Pancreas (tissue), 10 donors: ENCODE data around the gene NUP214. TPM values are rescaled to one million over a fixed set of nuclear protein-coding genes. Genes with fewer than 3 reads are reported as not detected.

ENCODE experiments used
- ATAC-seq, 4 donors: fragments of 200-7000 bp; cut with Tn5 transposase; one replicate each; pipeline versions ENCODE4 v1.8.0 to v1.9.1; 2020; ENCODE audit warnings: mild to moderate bottlenecking in 4 of 4, moderate library complexity in 4 of 4
- DNase-seq, 6 donors: peaks; one replicate each; pipeline ENCODE4 v3.0.0-alpha.2; 2020
- FAIRE-seq: peaks from 2 replicates; lab custom pipeline; 2012; peaks lifted over from hg19 to GRCh38; lab: Jason Lieb, UNC
- H3K27ac ChIP-seq, 4 donors: fragments of 200-600 bp; sonication (generic); 1 replicate in 3 of 4; 2 replicates in 1 of 4; pipeline versions ENCODE4 v1.5.0 to v1.8.0; 2020
- H3K27me3 ChIP-seq, 4 donors: fragments of 200-600 bp; one replicate each; pipeline ENCODE4 v1.8.0; 2021
- H3K36me3 ChIP-seq, 3 donors: fragments of 200-600 bp; sonication (generic) in 1 of 3; one replicate each; pipeline versions ENCODE4 v1.5.0 to v1.8.0; 2020 to 2021
- H3K4me1 ChIP-seq, 3 donors: fragments of 200-600 bp; one replicate each; pipeline ENCODE4 v1.8.0; 2021
- H3K4me3 ChIP-seq, 4 donors: fragments of 200-600 bp; sonication (generic) in 2 of 4; one replicate each; pipeline versions ENCODE4 v1.5.0 to v1.8.0; 2020 to 2021
- H3K9me3 ChIP-seq, 4 donors: fragments of 200-600 bp; one replicate each; pipeline ENCODE4 v1.8.0; 2021
- WGBS, 2 donors: extraction: QIAGEN DNeasy Blood & Tissue Kit; methylation state at CpG; one replicate each; pipeline ENCODE4 v1.1.7; 2013; 5-methylcytosine and 5-hydroxymethylcytosine counted together
- intact Hi-C, 3 donors: fragments of 100-400 bp; cut with DNase I; formaldehyde crosslinking; loops; one replicate each; pipeline versions ENCODE4 v1.11.1 to v1.14.2; 2022
- polyA plus RNA-seq, 2 donors: library from polyadenylated mRNA; stranded (reverse); fragments of 200-250 nt; gene quantifications; one replicate each; pipeline ENCODE4 v1.2.3, GENCODE V29; 2013
- total RNA-seq, 6 donors: library from RNA; stranded (reverse); fragmentation: NEBNext Ultra II Directional in 4 of 6; extraction: Animal tissue kit (Norgen Biotek cat#: 25700) in 4 of 6; gene quantifications; one replicate each; pipeline versions ENCODE4 v1.2.1 to v1.2.4, GENCODE V29; 2021 to 2023
- TF ChIP-seq, protein P1 (sequence below), 4 donors: fragments of 200-600 bp; sonication (generic) in 3 of 4; IDR thresholded peaks; one replicate each; pipeline versions ENCODE4 v1.5.0 to v1.8.0; 2021; ENCODE audit warnings: antibody characterized with exemption in 4 of 4
- donor health status: healthy with polysubstance abuse.
- donor health status: DM: no; HTN: no; CAD: no; lungs with moderate emphysema.
- donor health status: DM: no; HTN: no; CAD: no.
- donor health status: control.
- donor health status: control.
- donor health status: Bipolar disorder and iron deficiency.
- donor health status: DM: yes; HTN: yes; CAD: no.
- donor health status: DM: no; HTN: no; CAD: no.
- donor health status: DM: no; HTN: no; CAD: no.
- donor health status: DM: yes; HTN: yes; CAD: no.

NUP214 gene
- total and polyA plus RNA-seq, 8 donors, result 24.3 to 38.3 (median 27.8) TPM

DNA sequence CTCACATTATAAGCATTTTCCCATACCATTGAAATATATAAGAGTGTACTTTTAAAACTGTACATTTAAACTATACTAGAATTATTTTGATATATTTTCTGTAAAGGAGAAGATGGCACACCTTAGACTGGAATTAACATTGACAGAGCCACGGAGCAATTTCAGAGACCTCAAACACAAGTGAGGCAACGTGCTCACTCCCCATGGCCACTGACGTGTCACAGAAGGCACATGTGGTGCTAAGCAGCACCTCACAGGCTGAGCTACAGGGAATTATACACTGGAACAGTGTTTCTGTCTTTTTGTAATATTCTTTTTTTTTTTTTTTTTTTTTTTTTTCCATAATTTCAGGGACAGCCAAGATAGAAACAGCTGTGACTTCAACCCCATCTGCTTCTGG, 66.5 kb downstream of the NUP214 start:
- FAIRE-seq, result no peak
- WGBS, 2 donors, result 97 to 99% methylated on average over 3 of the region's 3 CpGs
- Histone ChIP-seq H3K4me3 (no peak overlapping the region), H3K27ac (no peak overlapping the region), H3K27me3 (no peaks in the 10 kb centered on the region), H3K36me3 (peaks cover 0 to 44% (median 15%) of the 10 kb centered on the region in 3 donors), H3K4me1 (no peaks in the 10 kb centered on the region), H3K9me3 (no peaks in the 10 kb centered on the region)
- no peak for DNase-seq
- TF ChIP-seq, protein P1, sequence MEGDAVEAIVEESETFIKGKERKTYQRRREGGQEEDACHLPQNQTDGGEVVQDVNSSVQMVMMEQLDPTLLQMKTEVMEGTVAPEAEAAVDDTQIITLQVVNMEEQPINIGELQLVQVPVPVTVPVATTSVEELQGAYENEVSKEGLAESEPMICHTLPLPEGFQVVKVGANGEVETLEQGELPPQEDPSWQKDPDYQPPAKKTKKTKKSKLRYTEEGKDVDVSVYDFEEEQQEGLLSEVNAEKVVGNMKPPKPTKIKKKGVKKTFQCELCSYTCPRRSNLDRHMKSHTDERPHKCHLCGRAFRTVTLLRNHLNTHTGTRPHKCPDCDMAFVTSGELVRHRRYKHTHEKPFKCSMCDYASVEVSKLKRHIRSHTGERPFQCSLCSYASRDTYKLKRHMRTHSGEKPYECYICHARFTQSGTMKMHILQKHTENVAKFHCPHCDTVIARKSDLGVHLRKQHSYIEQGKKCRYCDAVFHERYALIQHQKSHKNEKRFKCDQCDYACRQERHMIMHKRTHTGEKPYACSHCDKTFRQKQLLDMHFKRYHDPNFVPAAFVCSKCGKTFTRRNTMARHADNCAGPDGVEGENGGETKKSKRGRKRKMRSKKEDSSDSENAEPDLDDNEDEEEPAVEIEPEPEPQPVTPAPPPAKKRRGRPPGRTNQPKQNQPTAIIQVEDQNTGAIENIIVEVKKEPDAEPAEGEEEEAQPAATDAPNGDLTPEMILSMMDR (IDR thresholded peaks at IDR 0.05), result no peak
- no peak for ATAC-seq
- intact Hi-C loops, result no loop called here

DNA sequence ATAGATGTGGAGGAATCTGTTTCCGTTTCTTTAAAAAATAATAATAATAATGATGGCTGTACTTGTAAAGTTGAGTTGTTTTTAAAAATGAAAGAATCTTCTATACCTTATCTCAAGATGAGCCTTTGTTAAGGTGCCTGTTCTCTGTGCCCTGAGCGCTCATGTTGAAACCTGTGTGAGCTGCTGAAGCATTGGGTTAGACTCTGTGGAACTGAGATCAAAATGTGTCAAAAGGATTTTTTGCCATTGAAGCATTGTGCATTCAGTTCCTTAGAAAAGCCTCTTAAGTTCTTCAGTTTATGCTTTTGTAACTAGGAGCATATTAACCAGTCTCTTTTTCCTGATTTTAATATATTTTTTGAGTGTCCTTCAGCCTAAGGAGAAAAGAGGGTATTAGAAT, 67.7 kb downstream of the NUP214 start:
- intact Hi-C loops, result no loop called here
- H3K36me3 ChIP-seq, result peaks cover 4 to 49% (median 22%) of the 10 kb centered on the region in 3 donors
- 96 to 98% methylated on average over 2 of the region's 2 CpGs for WGBS, 2 donors
- no peak overlapping the region for H3K27ac ChIP-seq
- H3K4me1 ChIP-seq, result no peaks in the 10 kb centered on the region
- DNase-seq (no peak), ATAC-seq (no peak), FAIRE-seq (no peak)
- TF ChIP-seq, protein P1 (IDR thresholded peaks at IDR 0.05), result no peak
- no peaks in the 10 kb centered on the region for H3K27me3 ChIP-seq
- no peak overlapping the region for H3K4me3 ChIP-seq
- no peaks in the 10 kb centered on the region for H3K9me3 ChIP-seq

DNA sequence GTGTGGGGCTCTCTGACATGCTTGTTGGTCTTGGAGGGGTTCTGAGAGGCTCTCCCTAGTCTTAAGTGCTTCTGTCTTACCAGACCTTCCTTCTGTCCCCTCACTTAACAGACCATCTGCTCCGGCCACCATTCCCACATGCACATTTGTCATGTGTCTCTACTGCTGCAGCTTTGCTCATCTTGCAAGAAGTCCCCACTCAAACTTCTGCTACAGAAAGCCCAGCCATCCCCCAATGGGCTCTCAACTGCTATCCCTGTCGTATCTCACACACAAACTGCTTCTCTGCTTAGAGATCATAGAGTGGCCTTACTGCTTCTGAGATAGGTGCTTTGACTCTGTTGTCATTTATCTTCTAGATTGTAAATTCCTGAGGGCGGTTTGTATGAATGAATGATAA, 69.4 kb downstream of the NUP214 start:
- Histone ChIP-seq H3K4me1 (no peaks in the 10 kb centered on the region), H3K27ac (no peak overlapping the region), H3K9me3 (no peaks in the 10 kb centered on the region), H3K36me3 (peaks cover 7 to 52% (median 27%) of the 10 kb centered on the region in 3 donors), H3K27me3 (no peaks in the 10 kb centered on the region), H3K4me3 (no peak overlapping the region)
- FAIRE-seq, result no peak
- WGBS, 2 donors, result 84 to 90% methylated on average over 3 of the region's 3 CpGs
- TF ChIP-seq, protein P1 (IDR thresholded peaks at IDR 0.05), result no peak
- ATAC-seq, result no peak
- intact Hi-C loops, result no loop called here
- DNase-seq, result no peak

DNA sequence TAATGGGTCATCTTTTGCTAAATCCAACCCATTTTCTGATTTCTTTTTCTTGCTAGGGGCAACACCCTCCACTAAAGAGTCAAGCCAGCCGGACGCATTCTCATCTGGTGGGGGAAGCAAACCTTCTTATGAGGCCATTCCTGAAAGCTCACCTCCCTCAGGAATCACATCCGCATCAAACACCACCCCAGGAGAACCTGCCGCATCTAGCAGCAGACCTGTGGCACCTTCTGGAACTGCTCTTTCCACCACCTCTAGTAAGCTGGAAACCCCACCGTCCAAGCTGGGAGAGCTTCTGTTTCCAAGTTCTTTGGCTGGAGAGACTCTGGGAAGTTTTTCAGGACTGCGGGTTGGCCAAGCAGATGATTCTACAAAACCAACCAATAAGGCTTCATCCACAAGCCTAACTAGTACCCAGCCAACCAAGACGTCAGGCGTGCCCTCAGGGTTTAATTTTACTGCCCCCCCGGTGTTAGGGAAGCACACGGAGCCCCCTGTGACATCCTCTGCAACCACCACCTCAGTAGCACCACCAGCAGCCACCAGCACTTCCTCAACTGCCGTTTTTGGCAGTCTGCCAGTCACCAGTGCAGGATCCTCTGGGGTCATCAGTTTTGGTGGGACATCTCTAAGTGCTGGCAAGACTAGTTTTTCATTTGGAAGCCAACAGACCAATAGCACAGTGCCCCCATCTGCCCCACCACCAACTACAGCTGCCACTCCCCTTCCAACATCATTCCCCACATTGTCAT, 72.0 kb downstream of the NUP214 start:
- Histone ChIP-seq H3K27ac (no peak overlapping the region), H3K27me3 (no peaks in the 10 kb centered on the region), H3K4me3 (no peak overlapping the region), H3K9me3 (no peaks in the 10 kb centered on the region), H3K36me3 (peaks cover 7 to 61% (median 27%) of the 10 kb centered on the region in 3 donors), H3K4me1 (no peaks in the 10 kb centered on the region)
- no peak for FAIRE-seq
- intact Hi-C loops, result no loop called here
- no peak for ATAC-seq
- TF ChIP-seq, protein P1 (IDR thresholded peaks at IDR 0.05), result no peak
- WGBS, 2 donors, result 83% methylated on average over 11 of the region's 11 CpGs
- no peak for DNase-seq

DNA sequence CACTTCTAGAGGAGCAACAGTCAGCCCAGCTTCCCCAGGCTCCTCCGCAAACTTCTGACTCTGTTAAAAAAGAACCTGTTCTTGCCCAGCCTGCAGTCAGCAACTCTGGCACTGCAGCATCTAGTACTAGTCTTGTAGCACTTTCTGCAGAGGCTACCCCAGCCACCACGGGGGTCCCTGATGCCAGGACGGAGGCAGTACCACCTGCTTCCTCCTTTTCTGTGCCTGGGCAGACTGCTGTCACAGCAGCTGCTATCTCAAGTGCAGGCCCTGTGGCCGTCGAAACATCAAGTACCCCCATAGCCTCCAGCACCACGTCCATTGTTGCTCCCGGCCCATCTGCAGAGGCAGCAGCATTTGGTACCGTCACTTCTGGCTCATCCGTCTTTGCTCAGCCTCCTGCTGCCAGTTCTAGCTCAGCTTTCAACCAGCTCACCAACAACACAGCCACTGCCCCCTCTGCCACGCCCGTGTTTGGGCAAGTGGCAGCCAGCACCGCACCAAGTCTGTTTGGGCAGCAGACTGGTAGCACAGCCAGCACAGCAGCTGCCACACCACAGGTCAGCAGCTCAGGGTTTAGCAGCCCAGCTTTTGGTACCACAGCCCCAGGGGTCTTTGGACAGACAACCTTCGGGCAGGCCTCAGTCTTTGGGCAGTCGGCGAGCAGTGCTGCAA, 72.8 kb downstream of the NUP214 start:
- 94 to 95% methylated on average over 15 of the region's 15 CpGs for WGBS, 2 donors
- DNase-seq, result no peak
- peaks cover 7 to 61% (median 27%) of the 10 kb centered on the region in 3 donors for H3K36me3 ChIP-seq

More for the DNA sequence above, 72.8 kb downstream of the NUP214 start:
- no peak overlapping the region for H3K4me3 ChIP-seq
- no peak overlapping the region for H3K27ac ChIP-seq
- TF ChIP-seq, protein P1 (IDR thresholded peaks at IDR 0.05), result no peak
- no peak for FAIRE-seq
- intact Hi-C loops, result no loop called here
- ATAC-seq, result no peak
- no peaks in the 10 kb centered on the region for H3K4me1 ChIP-seq
- no peaks in the 10 kb centered on the region for H3K27me3 ChIP-seq
- H3K9me3 ChIP-seq, result no peaks in the 10 kb centered on the region
